Cardiac fibroblast (primary cell): ENCODE measurements around the gene TAOK1.

Experiments used
- DNase-seq, 2 donors: peaks; one replicate each; pipeline versions ENCODE4 v3.0.0 to v3.0.0-alpha.2; 2010; ENCODE audit warnings: low read depth in 2 of 2
- H3K4me3 ChIP-seq, 2 donors: replicated peaks in 1 of 2; 1 replicate in 1 of 2; 2 replicates in 1 of 2; pipeline ENCODE4 v1.5.1; 2011; ENCODE audit warnings: low read depth in 2 of 2, low read length in 2 of 2, mild to moderate bottlenecking in 2 of 2, moderate library complexity in 1 of 2
- TF ChIP-seq, protein P1 (sequence below): IDR thresholded peaks from one replicate; pipeline ENCODE4 v1.5.1; 2011; ENCODE audit warnings: low read depth, mild to moderate bottlenecking, low read length, inconsistent platforms

TAOK1 gene

DNA sequence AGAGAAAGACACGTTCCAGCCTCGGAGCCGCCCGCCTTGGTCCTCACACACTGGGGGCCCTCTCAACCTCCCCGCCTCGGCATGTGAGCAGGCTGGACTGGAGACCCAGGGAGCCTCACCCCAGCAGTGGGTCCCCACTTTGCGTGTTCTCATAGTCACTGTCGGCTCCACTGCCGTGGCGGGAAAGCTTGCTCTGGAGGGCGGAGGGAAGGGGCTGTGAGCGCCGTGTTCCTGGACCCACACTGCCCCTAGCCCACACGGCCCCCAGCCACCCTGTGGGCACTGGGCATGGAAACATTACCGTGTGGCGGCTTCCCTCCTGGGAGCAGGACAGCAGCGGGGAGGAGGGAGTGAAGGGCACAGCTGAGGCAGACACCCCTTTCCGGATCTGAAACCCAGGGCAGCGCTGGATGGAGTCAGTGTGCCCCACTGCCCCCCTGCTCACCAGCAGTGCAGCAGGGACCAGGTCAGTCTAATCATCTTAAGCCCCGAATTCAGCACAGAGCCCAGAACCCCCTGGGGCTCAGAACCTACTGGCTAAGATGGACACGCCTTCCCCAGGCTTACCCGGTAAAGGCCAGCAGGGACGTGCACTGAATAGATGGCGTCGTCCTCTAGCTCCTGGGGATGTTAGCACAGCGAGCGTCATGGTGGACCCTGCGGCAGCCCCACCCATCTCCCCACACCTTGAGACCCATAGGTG, 185.5 kb downstream of the TAOK1 start:
- DNase-seq, result no peak
- H3K4me3 ChIP-seq, result no peak overlapping the region
- TF ChIP-seq, protein P1, sequence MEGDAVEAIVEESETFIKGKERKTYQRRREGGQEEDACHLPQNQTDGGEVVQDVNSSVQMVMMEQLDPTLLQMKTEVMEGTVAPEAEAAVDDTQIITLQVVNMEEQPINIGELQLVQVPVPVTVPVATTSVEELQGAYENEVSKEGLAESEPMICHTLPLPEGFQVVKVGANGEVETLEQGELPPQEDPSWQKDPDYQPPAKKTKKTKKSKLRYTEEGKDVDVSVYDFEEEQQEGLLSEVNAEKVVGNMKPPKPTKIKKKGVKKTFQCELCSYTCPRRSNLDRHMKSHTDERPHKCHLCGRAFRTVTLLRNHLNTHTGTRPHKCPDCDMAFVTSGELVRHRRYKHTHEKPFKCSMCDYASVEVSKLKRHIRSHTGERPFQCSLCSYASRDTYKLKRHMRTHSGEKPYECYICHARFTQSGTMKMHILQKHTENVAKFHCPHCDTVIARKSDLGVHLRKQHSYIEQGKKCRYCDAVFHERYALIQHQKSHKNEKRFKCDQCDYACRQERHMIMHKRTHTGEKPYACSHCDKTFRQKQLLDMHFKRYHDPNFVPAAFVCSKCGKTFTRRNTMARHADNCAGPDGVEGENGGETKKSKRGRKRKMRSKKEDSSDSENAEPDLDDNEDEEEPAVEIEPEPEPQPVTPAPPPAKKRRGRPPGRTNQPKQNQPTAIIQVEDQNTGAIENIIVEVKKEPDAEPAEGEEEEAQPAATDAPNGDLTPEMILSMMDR, result no peak

DNA sequence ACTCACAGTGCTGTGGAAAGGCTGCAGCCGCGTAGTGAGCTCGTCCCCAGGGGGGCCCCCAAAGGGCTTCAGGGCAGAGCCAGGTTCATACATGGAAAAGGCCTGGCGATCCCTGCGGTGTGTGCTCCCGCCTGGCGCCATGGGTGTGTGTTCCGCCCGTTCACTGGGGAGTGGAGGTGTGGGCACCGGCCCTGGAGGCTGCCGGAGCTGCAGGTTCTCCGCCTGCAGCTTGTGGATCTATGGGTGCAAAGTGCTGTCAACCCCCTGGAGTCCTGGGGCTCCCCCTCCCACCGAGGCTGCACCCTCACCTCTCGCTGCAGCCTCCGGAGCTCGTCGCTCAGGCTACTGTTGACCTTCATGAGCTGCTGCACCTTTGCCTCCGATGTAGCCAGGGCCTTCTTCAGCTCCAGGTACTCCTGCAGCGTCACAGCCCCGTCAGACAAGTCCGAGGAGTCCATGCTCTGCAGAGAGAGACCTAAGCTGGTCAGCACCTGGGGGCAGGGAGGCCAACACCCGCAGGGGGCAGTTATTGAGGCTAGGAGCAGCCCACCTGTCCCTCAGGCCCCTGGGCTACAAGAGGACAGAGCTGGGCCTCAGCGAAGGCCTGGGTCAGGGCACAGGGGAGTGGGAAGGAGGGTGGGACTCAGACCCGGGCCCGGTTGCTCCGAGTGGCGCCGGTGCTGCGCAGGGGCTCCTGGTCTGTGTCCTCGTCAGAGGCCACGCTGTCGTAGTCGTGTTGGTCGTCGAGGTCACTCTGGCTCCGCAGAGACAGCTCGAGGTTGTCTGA, 186.2 kb downstream of the TAOK1 start:
- TF ChIP-seq, protein P1, result no peak
- H3K4me3 ChIP-seq, result no peak overlapping the region
- no peak for DNase-seq

DNA sequence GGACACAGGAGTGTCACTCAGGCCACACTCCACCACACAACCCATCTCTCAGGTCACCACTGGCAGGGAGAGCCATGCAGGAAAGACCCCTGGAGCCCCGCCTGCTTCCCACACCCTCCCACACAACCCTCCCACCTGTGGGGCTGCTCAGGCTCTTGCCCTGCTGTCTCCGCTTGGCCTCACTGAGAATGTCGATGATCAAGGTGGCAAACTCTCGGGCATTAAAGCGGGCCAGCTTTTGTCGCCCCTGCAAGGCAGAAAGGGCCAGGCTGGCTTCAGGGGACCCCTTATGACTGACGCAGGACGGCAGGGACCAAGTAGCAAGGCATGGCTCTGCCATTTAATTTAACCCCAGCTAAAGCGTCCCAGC, 186.8 kb downstream of the TAOK1 start:
- DNase-seq, result no peak
- TF ChIP-seq, protein P1, result no peak
- no peak overlapping the region for H3K4me3 ChIP-seq

DNA sequence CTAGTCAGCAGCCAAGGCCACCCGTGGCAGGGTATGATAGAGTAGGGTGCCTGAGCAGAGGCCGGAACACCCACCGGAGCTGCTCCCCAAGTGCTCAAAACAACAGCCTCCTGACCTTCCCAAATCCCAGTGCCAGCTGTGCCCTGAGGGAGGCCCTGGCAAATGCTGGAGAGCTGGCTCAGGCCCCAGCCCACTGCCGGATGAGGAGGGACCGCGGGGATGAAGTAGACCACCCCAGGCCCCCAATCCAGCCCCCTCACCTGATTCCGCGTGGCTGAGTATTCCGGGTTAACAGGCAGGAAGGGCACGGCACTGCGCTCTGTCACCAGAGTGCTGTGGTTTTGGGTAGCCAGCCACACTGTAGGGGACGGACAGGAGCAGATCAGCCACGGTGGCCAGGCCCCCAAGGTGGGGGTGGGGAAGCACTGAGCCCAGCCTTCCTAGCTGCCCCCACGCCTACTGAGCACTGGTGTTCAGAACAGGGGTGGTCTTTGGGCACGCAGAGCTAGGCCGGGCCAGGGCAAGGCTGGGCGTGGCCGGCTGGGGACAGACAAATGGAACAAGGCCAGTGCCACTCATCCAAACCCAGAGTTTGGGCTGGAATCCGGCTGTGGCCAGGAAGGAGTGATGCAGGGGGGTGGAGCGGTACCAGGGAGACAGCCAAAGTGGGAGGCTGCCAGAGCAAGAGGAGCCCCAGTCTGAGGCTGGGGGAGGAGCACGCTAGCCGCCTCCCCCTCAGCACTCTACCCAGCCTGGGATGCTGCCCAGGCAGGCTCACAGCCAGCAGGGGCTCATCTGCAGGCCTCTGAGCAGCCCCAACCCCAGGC, 187.4 kb downstream of the TAOK1 start:
- TF ChIP-seq, protein P1, result no peak
- peak in 1 of 2 donors; percentile 75 for DNase-seq
- no peak overlapping the region for H3K4me3 ChIP-seq

DNA sequence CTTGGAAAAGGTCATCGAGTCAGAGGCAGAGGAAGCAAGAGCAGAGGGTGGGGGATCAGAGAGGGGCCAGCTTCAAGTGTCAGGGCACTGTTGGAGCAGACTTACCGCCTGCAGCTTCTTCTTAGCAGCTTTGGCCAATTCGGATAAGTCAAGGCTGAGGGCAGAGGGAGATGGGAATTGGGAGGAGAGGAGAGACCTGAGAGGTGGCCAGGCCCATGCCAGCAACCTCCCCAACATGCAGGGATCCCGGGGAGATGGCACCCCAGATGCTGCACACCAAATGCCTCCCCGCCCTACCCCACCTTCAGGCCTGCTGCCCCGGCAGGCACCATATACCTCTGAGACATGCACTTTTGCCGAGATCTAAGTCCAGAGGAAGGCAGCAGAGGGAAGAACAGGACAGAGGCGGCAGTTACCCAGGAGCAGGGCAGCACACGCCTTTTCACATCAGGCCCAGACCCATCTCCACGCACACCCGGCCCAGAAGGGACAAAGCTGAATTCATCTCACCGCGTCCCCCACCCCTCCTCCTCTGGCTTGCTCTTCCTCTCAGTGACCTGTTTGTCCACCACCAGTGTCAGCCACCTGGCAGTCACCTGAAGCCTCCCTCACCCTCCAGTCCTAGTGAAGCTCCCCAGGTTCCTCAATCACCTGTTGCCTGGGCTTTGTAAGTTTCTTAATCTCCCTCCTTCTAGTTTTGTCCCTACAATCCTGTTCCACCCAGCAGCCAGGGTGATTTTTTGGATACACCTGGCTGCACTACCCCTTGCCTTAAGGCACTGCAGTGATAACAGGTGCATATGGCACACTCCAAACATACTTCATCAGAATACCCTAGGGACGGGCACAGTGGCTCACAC, 188.7 kb downstream of the TAOK1 start:
- no peak overlapping the region for H3K4me3 ChIP-seq
- TF ChIP-seq, protein P1, result no peak
- no peak for DNase-seq
